A549 treated with AZD9567 at 1 μM for 4 hours (cell line): ENCODE measurements around the gene CCL14. TPM values are rescaled to one million over a fixed set of nuclear protein-coding genes. Genes with fewer than 3 reads are reported as not detected.

Source experiments
- total RNA-seq: library from RNA; stranded (reverse); fragments of 200-300 nt; extraction: Qiagen RNA extraction; gene quantifications from 5 replicates; pipeline ENCODE4 v1.2.3, GENCODE V29; 2022; ENCODE audit not compliant: insufficient read depth

The CCL14 gene
- total RNA-seq = not detected in 5 replicates

DNA sequence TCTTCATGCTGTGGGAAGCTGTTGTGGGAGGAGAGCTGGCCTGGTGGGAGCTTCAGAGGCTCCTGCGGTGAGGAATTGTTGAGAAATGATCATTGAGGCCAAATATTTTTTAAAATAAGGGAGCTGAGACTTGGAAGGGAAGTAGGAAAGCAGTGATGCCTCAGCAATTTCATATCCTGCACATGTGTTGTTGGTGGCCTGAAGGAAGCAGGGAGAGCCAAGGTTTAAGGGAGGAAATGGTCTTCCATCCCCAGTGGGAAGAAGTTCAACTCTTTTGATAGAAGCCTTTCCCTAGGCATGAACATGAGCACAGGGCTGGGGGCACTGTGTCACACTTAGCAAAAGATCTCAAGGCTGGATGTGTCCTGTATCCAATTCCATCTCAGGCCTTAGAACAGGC is at the start of gene CCL14:
Gene CCL14 (minus strand): TSS at position 87 of the 400 bp plus-strand sequence. CDS start 80 bp downstream, at position 7.

DNA sequence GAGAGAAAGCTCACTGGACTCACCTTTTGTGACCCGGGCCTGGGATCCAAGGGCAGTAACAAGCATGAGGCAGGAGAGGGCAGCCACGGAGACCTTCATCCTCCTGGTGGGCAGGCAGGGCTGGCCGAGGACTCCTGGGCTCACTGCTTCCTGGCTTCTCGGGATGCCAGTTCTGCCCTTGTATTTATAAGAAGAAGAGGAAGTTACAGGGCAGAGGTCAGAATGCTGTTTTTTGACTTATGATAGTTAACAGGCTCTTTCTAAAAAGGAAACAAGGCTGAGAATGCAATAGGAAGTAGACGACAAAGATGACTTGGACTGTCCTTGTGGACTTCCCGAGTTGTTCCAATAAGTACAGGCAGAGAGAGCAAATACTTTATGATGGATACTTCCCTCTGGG is 31.3 kb upstream of the CCL14 start, which contains the start of gene CCL23:
Gene CCL23 (minus strand): TSS at position 174 of the 400 bp plus-strand sequence. CDS start 75 bp downstream, at position 99.

DNA sequence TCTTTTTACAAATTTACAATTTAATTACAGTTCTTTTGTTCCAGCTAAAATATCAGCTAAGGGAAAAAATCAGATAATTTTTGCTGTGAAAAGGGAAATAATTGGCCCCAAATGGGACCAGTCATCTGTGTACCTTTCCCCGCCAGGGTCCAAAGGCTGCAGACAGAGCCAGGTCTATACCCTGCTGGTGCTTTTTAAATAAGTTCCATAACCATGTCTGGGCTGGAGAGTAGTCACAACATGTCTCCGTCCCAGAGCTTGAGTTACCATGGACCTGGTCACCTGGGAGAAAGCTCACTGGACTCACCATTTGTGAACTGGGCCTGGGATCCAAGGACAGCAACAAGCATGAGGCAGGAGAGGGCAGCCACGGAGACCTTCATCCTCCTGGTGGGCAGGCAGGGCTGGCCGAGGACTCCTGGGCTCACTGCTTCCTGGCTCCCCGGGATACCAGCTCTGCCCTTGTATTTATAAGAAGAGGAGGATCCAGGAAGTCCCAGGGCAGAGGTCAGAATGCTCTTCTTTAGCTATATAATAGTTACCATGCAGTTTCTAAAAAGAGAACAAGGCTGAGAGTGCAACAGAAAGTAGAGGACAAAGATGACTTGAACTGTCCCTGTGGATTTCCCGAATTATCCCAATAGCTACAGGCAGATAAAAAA is 14.7 kb upstream of the CCL14 start, which contains the start of gene CCL15:
Gene CCL15 (minus strand): TSS at position 444 of the 662 bp plus-strand sequence. CDS start 61 bp downstream, at position 383.

DNA sequence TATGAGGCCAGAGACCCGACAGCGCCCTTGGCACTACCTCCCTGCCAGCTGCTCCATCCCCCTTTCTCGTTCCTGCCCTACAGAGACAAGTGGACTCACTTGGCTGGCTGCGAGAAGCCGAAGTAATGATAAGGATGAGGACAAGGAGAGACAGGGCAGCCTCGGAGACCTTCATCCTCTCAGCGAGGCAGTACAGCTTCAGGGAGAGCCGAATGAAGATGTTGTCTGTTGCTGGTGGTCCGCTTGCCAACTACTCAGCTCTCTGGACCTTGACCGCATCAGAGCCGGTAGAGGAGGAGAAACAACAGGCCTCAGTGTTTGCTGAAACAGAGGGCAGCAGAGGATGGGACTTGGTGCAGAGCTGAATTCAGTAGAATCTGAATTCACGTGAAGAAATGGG is 5.3 kb downstream of the CCL14 start, which contains the start of gene CCL16:
Gene CCL16 (minus strand): TSS at position 252 of the 400 bp plus-strand sequence. CDS start 77 bp downstream, at position 175.

DNA sequence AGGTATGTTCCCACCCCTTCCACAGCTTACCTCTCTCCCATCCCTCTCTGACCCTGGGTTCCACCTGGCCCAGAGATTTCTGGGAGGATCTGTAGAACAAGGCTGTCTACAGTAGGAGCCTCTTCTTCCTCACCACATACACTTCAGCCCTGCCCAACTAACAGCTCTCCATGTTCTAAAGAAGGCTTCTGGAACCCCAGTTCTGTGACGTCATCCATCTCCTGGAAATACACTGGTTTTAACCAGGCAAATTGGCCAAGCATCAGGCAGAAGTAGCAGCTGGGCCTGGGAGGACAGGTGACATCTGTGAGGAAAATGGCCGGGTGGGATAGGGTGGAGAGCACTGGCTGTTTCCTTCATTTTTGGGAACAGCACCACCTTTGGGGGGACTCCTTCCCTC is 43.0 kb downstream of the CCL14 start, which contains the start of gene LYZL6:
Gene LYZL6 (minus strand): TSS at position 177 of the 400 bp plus-strand sequence. CDS start 4,357 bp downstream, outside the sequence.

Other genes starting within 250 kb of the CCL14 start
- 0.05 to 0.07 TPM (median 0.06 TPM) in 4 of 5 replicates, not detected in the other for gene GAS2L2, start 233.5 kb downstream of the CCL14 start, total RNA-seq
- 0.28 to 0.37 TPM (median 0.32 TPM) in 4 of 5 replicates, not detected in the other for gene C17orf50, start 225.8 kb downstream of the CCL14 start, total RNA-seq
- gene MMP28, start 191.1 kb downstream of the CCL14 start, total RNA-seq = 3.4 to 8.2 TPM (median 6.4 TPM) in 5 replicates
- 210 to 224 TPM (median 222 TPM) in 5 replicates for gene TAF15, start 177.2 kb downstream of the CCL14 start, total RNA-seq
- gene HEATR9, start 117.8 kb downstream of the CCL14 start, total RNA-seq = not detected in 5 replicates
- gene CCL5, start 106.4 kb downstream of the CCL14 start, total RNA-seq = 0.88 to 5.0 TPM (median 1.3 TPM) in 5 replicates
- 1.9 to 4.7 TPM (median 2.9 TPM) in 5 replicates for gene RDM1, start 56.0 kb downstream of the CCL14 start, total RNA-seq
- not detected in 5 replicates for gene LYZL6, start 43.0 kb downstream of the CCL14 start, total RNA-seq
- not detected in 5 replicates for gene CCL16, start 5.2 kb downstream of the CCL14 start, total RNA-seq
- gene CCL15, start 14.8 kb upstream of the CCL14 start, total RNA-seq = 0.07 to 0.10 TPM in 2 of 5 replicates, not detected in the others
- gene CCL23, start 31.2 kb upstream of the CCL14 start, total RNA-seq = not detected in 5 replicates
- not detected in 5 replicates for gene CCL18, start 77.5 kb upstream of the CCL14 start, total RNA-seq
- not detected in 5 replicates for gene CCL3, start 103.4 kb upstream of the CCL14 start, total RNA-seq
- gene CCL4, start 117.1 kb upstream of the CCL14 start, total RNA-seq = not detected in 5 replicates
- 3.5 to 4.6 TPM (median 3.8 TPM) in 4 of 5 replicates, not detected in the other for gene TBC1D3B, start 189.9 kb upstream of the CCL14 start, total RNA-seq
- gene CCL3L1, start 210.0 kb upstream of the CCL14 start, total RNA-seq = not detected in 5 replicates
- not detected in 5 replicates for gene CCL4L2, start 224.3 kb upstream of the CCL14 start, total RNA-seq